A549 (cell line): Measurements from ENCODE around the gene AUH. TPM values are rescaled to one million over a fixed set of nuclear protein-coding genes. Genes with fewer than 3 reads are reported as not detected.

ENCODE experiments used
- ATAC-seq, 2 experiments: fragments of 200-7000 bp in 1 of 2; fragments of >200 bp in 1 of 2; cut with Nextera tagmentation in 1 of 2; cut with Tn5 transposase in 1 of 2; 3 replicates each; pipeline versions ENCODE4 v1.8.0 to v1.9.1; 2018 to 2020; ENCODE audit warnings: mild to moderate bottlenecking in 1 of 2, moderate library complexity in 1 of 2
- CTCF ChIA-PET: fragments of 300-600 bp; sonication (Branson Sonifier 250); formaldehyde crosslinking; extraction: SDS; loops from one replicate; lab custom pipeline; 2021; ENCODE audit warnings: antibody characterized with exemption, inconsistent platforms; lab: Yijun Ruan, JAX
- POLR2A ChIA-PET: fragments of 350-600 bp; formaldehyde crosslinking; extraction: SDS; loops from one replicate; lab custom pipeline; 2021; ENCODE audit warnings: antibody characterized with exemption, inconsistent platforms; lab: Yijun Ruan, JAX
- DNase-seq, 2 experiments: peaks; one replicate each; pipeline versions ENCODE4 v3.0.0 to v3.0.0-alpha.2; 2011 to 2016; ENCODE audit warnings: low read depth in 1 of 2, low spot score in 1 of 2
- FAIRE-seq: peaks from 2 replicates; lab custom pipeline; 2011; peaks lifted over from hg19 to GRCh38; lab: Jason Lieb, UNC
- H3K27ac ChIP-seq, 2 experiments: fragments of >200 bp; sonication (Bioruptor Twin); formaldehyde crosslinking; 3 replicates each; pipeline ENCODE4 v1.5.1; 2016 to 2017
- H3K4me1 ChIP-seq: fragments of >200 bp; sonication (Bioruptor Twin); formaldehyde crosslinking; 3 replicates; pipeline ENCODE4 v1.6.1; 2016
- H3K4me2 ChIP-seq: fragments of >200 bp; sonication (Bioruptor Twin); formaldehyde crosslinking; 3 replicates; pipeline ENCODE4 v1.6.1; 2016
- H3K4me3 ChIP-seq: fragments of >200 bp; sonication (Bioruptor Twin); formaldehyde crosslinking; 3 replicates; pipeline ENCODE4 v1.5.1; 2016
- H3K9me3 ChIP-seq: fragments of >200 bp; sonication (Bioruptor Twin); formaldehyde crosslinking; 3 replicates; pipeline ENCODE4 v1.6.1; 2016
- CBX2 ChIP-seq: fragments of 200-600 bp; sonication (generic); IDR thresholded peaks from 2 replicates; pipeline ENCODE4 v1.6.1; 2016; ENCODE audit warnings: low read depth, mild to moderate bottlenecking, borderline replicate concordance
- CBX8 ChIP-seq: fragments of 200-600 bp; sonication (generic); IDR thresholded peaks from 2 replicates; pipeline ENCODE4 v1.6.1; 2016
- CEBPB ChIP-seq, 2 experiments: fragments of >200 bp in 1 of 2; sonication (Bioruptor Twin) in 1 of 2; formaldehyde crosslinking in 1 of 2; IDR thresholded peaks; 2 replicates each; pipeline ENCODE4 v1.6.1; 2012 to 2016
- CHD2 ChIP-seq: fragments of 150-350 bp; IDR thresholded peaks from 2 replicates; pipeline ENCODE4 v1.6.1; 2014; ENCODE audit warnings: low read length; ENCODE audit not compliant: partially characterized antibody
- HDAC2 ChIP-seq: fragments of 200-600 bp; sonication (generic); IDR thresholded peaks from 2 replicates; pipeline ENCODE4 v1.6.1; 2016
- HEYL ChIP-seq: fragments of 250-450 bp; sonication (Bioruptor Pico); IDR thresholded peaks from 2 replicates; pipeline ENCODE4 v1.8.0; 2021; ENCODE audit warnings: mild to moderate bottlenecking, moderate library complexity
- HOXB13 ChIP-seq: fragments of 250-450 bp; sonication (Bioruptor Pico); IDR thresholded peaks from 2 replicates; pipeline ENCODE4 v1.5.0; 2020; ENCODE audit warnings: low read depth, mild to moderate bottlenecking, moderate library complexity
- KDM5A ChIP-seq: fragments of 200-600 bp; sonication (generic); IDR thresholded peaks from 2 replicates; pipeline ENCODE4 v1.6.1; 2016; ENCODE audit warnings: antibody characterized with exemption, mild to moderate bottlenecking
- MAFK ChIP-seq: fragments of 450-650 bp; IDR thresholded peaks from 2 replicates; pipeline ENCODE4 v1.6.1; 2014; ENCODE audit not compliant: partially characterized antibody
- PHF8 ChIP-seq: fragments of 200-600 bp; sonication (generic); IDR thresholded peaks from 2 replicates; pipeline ENCODE4 v1.6.1; 2016; ENCODE audit warnings: low read depth, mild to moderate bottlenecking, antibody characterized with exemption, moderate library complexity, borderline replicate concordance
- RAD21 ChIP-seq, 2 experiments: fragments of >200 bp in 1 of 2; sonication (Bioruptor Twin) in 1 of 2; formaldehyde crosslinking in 1 of 2; IDR thresholded peaks in 1 of 2; conservative IDR thresholded peaks in 1 of 2; 2 replicates in 1 of 2; 3 replicates in 1 of 2; pipeline ENCODE4 v1.6.1; 2012 to 2018; ENCODE audit warnings: inconsistent platforms in 1 of 2
- RNF2 ChIP-seq: fragments of 200-600 bp; sonication (generic); IDR thresholded peaks from 2 replicates; pipeline ENCODE4 v1.6.1; 2016; ENCODE audit warnings: low read depth, mild to moderate bottlenecking, antibody characterized with exemption, moderate library complexity, borderline replicate concordance
- WGBS: methylation state at CpG from one replicate; pipeline ENCODE4 v1.1.6; 2017; ENCODE audit errors: missing lambda C conversion rate; 5-methylcytosine and 5-hydroxymethylcytosine counted together
- polyA plus RNA-seq, 4 experiments: library from polyadenylated mRNA; depleted of rRNA in 3 of 4; stranded (reverse); fragments of >200 nt; fragmentation: RNase III in 1 of 4; extraction: RNeasy Plus Mini Kit Qiagen cat#74134 plus additional on column Dnase treatment in 1 of 4; gene quantifications; 2 replicates in 3 of 4; 3 replicates in 1 of 4; pipeline ENCODE4 v1.2.3, GENCODE V29; 2011 to 2017
- TF ChIP-seq, protein P1 (sequence below): IDR thresholded peaks from 2 replicates; pipeline ENCODE4 v1.6.1; 2012
- TF ChIP-seq, protein P2 (sequence below): fragments of 450-650 bp; IDR thresholded peaks from 2 replicates; pipeline ENCODE4 v1.6.1; 2014; ENCODE audit warnings: antibody characterized with exemption
- TF ChIP-seq, protein P3 (sequence below): fragments of 250-450 bp; sonication (Bioruptor Pico); IDR thresholded peaks from 2 replicates; pipeline ENCODE4 v1.5.0; 2021; ENCODE audit warnings: mild to moderate bottlenecking, moderate library complexity, borderline replicate concordance
- TF ChIP-seq, protein P4 (sequence below): fragments of >200 bp; sonication (Bioruptor Twin); formaldehyde crosslinking; IDR thresholded peaks from 3 replicates; pipeline ENCODE4 v1.6.1; 2016
- TF ChIP-seq, protein P5 (sequence below): fragments of >200 bp; sonication (Bioruptor Twin); formaldehyde crosslinking; IDR thresholded peaks from 2 replicates; pipeline ENCODE4 v1.6.1; 2016

AUH gene
- polyA plus RNA-seq, 2 of the 4 experiments (the other 2 are of a cell fraction), result 11.1 to 15.9 TPM

DNA sequence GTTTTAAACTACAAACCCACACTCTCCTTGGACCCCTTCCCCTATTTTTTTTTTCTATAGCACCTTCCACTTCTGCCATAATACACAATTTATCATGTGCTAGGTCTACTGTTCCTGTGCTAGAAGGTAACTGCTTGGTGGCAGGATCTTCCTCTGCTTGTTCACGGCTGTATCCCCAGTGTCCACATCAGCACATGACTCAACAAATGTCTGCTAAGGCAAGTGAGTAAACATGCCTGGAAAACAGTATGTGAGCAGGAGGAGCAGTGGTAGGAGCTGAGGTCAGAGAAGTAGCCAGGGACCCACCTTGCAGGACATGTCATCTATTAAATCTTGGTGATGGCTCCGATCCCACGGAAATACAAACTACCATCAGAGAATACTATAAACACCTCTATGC lies 79.4 kb downstream of the AUH start:
- TF ChIP-seq, protein P1, sequence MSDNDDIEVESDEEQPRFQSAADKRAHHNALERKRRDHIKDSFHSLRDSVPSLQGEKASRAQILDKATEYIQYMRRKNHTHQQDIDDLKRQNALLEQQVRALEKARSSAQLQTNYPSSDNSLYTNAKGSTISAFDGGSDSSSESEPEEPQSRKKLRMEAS, result 0 out of 2 replicates have a peak, but pooled peaks have one; percentile 11
- no peak for TF ChIP-seq RAD21 (conservative IDR thresholded peaks at IDR 0.05 in 1 of 2, IDR thresholded peaks at IDR 0.05 in 1 of 2)
- TF ChIP-seq, protein P2, sequence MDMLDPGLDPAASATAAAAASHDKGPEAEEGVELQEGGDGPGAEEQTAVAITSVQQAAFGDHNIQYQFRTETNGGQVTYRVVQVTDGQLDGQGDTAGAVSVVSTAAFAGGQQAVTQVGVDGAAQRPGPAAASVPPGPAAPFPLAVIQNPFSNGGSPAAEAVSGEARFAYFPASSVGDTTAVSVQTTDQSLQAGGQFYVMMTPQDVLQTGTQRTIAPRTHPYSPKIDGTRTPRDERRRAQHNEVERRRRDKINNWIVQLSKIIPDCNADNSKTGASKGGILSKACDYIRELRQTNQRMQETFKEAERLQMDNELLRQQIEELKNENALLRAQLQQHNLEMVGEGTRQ, result 0 out of 2 replicates have a peak, but pooled peaks have one; percentile 13
- peaks cover 20% of the 10 kb centered on the region for H3K4me1 ChIP-seq
- H3K27ac ChIP-seq, result no peak overlapping the region
- H3K4me2 ChIP-seq, result peak overlapping the region; percentile 39; the same call in 2 of the 3 replicates
- H3K4me3 ChIP-seq, result no peak overlapping the region
- FAIRE-seq (no peak), DNase-seq (peak in 1 of 2 experiments; percentile 50), ATAC-seq (peak; percentile 83 to 86; a peak in 5 of 6 replicates)
- WGBS, result 44% methylated on average over 3 of the region's 3 CpGs
- ChIA-PET POLR2A (no interaction called here), CTCF (no interaction called here)
- H3K9me3 ChIP-seq, result no peaks in the 10 kb centered on the region

DNA sequence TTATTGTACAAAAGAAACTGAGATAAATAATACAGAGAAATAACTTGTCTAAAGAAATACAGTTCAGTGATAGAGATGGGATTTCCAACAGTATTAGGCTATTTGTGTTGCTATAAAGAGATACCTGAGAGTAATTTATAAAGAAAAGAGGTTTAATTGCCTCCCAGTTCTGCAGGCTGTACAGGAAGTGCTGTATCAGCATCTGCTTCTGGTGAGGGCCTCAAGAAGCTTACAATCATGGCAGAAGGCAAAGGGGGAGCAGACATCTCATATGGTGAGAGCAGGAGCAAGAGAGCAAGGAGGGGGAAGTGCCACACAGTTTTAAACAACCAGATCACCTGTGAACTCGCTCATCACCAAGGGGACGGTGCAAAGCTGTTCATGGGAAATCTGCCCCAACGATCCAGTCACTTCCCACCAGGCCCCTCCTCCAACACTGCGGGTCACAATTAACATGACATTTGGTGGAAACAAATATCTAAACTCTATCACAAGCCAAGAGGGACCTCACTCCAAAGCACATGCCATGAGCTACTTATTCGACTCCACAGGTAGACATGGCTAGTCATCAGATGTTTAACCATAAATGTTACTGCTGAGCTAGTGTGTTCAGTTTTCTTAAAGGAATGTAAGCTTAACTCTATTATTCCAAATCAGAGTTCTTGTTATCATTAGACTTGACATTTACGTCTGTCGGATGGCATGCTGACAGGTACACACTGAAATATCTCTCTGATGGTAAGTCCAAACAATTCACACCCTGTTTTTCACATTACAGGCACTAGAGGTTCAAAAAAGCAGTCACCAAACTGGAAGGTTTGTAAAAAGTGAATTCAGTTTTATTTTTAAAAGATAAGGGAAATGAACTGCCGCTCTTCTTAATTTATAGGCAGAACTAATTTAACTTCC lies 82.2 kb downstream of the AUH start:
- Histone ChIP-seq H3K4me3 (no peak overlapping the region), H3K27ac (no peak overlapping the region)
- TF ChIP-seq MAFK, result peak; percentile 51
- TF ChIP-seq, protein P3, sequence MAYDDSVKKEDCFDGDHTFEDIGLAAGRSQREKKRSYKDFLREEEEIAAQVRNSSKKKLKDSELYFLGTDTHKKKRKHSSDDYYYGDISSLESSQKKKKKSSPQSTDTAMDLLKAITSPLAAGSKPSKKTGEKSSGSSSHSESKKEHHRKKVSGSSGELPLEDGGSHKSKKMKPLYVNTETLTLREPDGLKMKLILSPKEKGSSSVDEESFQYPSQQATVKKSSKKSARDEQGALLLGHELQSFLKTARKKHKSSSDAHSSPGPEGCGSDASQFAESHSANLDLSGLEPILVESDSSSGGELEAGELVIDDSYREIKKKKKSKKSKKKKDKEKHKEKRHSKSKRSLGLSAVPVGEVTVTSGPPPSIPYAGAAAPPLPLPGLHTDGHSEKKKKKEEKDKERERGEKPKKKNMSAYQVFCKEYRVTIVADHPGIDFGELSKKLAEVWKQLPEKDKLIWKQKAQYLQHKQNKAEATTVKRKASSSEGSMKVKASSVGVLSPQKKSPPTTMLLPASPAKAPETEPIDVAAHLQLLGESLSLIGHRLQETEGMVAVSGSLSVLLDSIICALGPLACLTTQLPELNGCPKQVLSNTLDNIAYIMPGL (CRISPR knock-in tag), result no peak
- TF ChIP-seq, protein P1, result no peak
- no peak for TF ChIP-seq CBX2
- TF ChIP-seq, all 56 proteins: peak for 1
- ATAC-seq, result no peak
- no peak for DNase-seq
- Histone ChIP-seq H3K4me1 (peaks cover 13% of the 10 kb centered on the region; the same call in 2 of the 3 replicates), H3K4me2 (no peak overlapping the region), H3K9me3 (no peaks in the 10 kb centered on the region)
- 95% methylated on average over 8 of the region's 8 CpGs for whole genome bisulfite sequencing
- ChIA-PET CTCF (interaction anchor here (0.6 to 1.0 kb wide), 3 partner anchors 12 to 242 kb away, joined by 3 read pairs; no protein-coding TSS in a partner anchor), POLR2A (no interaction called here)
- FAIRE-seq, result no peak

DNA sequence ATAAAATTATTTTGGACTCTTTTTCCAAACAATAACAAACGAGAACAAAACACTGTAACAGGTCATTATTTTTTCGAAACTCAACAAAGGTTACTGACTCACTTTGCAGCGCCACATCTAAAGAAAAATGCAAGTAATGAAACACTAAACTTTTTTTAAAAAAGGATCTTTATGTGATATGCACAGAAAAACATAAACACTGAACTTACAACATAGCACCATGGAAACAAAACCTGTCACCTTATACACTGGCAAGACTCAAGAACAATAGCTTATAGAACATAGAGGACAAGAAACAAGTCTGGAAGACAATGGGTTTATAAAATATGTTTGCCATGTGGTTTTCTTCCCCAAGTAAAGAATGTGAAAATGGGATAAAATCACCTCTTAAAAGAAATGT lies 85.2 kb downstream of the AUH start:
- POLR2A ChIA-PET, result no interaction called here
- WGBS, result 86% methylated on average over 3 of the region's 3 CpGs
- no peaks in the 10 kb centered on the region for H3K9me3 ChIP-seq
- FAIRE-seq, result no peak
- no peak for ATAC-seq
- H3K4me1 ChIP-seq, result peaks cover 8% of the 10 kb centered on the region; the same call in 2 of the 3 replicates
- DNase-seq, result no peak
- H3K4me2 ChIP-seq, result no peak overlapping the region
- H3K4me3 ChIP-seq, result no peak overlapping the region
- TF ChIP-seq HOXB13 (CRISPR knock-in tag) (no peak), CHD2 (no peak), HEYL (CRISPR knock-in tag) (no peak), PHF8 (no peak), CBX8 (no peak), CEBPB (IDR thresholded peaks at IDR 0.05) (no peak), HDAC2 (no peak), KDM5A (no peak), RNF2 (no peak)
- TF ChIP-seq, protein P4, sequence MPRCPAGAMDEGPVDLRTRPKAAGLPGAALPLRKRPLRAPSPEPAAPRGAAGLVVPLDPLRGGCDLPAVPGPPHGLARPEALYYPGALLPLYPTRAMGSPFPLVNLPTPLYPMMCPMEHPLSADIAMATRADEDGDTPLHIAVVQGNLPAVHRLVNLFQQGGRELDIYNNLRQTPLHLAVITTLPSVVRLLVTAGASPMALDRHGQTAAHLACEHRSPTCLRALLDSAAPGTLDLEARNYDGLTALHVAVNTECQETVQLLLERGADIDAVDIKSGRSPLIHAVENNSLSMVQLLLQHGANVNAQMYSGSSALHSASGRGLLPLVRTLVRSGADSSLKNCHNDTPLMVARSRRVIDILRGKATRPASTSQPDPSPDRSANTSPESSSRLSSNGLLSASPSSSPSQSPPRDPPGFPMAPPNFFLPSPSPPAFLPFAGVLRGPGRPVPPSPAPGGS, result no peak
- TF ChIP-seq, protein P5, sequence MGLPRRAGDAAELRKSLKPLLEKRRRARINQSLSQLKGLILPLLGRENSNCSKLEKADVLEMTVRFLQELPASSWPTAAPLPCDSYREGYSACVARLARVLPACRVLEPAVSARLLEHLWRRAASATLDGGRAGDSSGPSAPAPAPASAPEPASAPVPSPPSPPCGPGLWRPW, result no peak
- TF ChIP-seq, all 56 proteins: peak for 0
- no peak overlapping the region for H3K27ac ChIP-seq
- CTCF ChIA-PET, result interaction anchor here (0.8 to 1.5 kb wide), 3 partner anchors 27 to 150 kb away, joined by 3 to 4 read pairs (median 4); partner anchors contain the start of gene AUH
